A673 (cell line): Measurements from ENCODE around the gene MRPS2.
"Not testable (repeated sequence)": the region's sequence is repeated elsewhere in the genome, so short reads cannot be mapped to it uniquely, and the experiment has no call there.

ENCODE experiments used
- EZH2 ChIP-seq: fragments of 200-600 bp; sonication (generic); IDR thresholded peaks from 2 replicates; pipeline ENCODE4 v1.6.1; 2017; ENCODE audit warnings: borderline replicate concordance, low read depth, mild to moderate bottlenecking, mixed read lengths, antibody characterized with exemption, low read length; ENCODE audit not compliant: poor library complexity, severe bottlenecking
- TF ChIP-seq, protein P1 (sequence below): fragments of 300-800, 200-600 bp; sonication (generic); conservative IDR thresholded peaks from 2 replicates; pipeline ENCODE4 v1.5.1; 2017; ENCODE audit warnings: low read depth, mild to moderate bottlenecking, antibody characterized with exemption, low read length, moderate library complexity, mixed read lengths

DNA sequence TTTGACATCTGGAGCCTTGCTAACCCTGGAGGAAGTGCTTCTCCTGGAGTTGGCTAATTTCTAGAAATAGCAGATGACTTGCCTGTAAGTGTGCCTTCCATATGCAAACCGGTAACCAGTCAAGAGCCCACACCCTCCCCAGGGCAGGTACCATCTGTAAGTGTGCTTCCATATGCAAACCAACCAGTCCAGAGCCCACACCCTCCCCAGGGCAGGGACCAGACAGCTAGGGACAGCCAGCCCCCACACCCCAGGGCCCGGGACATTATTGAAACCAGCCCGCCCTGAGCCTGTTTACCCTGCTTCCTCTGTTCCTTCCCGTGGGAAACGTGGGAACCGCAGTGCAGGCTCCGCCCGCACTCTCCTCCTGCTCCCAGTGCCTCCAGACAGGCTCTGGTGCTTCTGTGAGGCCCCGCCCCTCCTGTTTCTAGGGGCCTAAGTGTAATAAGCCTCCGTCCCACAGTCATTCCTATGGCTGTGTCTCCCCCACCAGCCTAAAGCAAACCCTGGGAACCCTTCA, 33.8 kb downstream of the MRPS2 start:
- TF ChIP-seq, protein P1, sequence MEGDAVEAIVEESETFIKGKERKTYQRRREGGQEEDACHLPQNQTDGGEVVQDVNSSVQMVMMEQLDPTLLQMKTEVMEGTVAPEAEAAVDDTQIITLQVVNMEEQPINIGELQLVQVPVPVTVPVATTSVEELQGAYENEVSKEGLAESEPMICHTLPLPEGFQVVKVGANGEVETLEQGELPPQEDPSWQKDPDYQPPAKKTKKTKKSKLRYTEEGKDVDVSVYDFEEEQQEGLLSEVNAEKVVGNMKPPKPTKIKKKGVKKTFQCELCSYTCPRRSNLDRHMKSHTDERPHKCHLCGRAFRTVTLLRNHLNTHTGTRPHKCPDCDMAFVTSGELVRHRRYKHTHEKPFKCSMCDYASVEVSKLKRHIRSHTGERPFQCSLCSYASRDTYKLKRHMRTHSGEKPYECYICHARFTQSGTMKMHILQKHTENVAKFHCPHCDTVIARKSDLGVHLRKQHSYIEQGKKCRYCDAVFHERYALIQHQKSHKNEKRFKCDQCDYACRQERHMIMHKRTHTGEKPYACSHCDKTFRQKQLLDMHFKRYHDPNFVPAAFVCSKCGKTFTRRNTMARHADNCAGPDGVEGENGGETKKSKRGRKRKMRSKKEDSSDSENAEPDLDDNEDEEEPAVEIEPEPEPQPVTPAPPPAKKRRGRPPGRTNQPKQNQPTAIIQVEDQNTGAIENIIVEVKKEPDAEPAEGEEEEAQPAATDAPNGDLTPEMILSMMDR, result not testable (repeated sequence)
- TF ChIP-seq EZH2, result not testable (repeated sequence)
